Measurements from ENCODE around the gene ADAMTS13. TPM values are rescaled to one million over a fixed set of nuclear protein-coding genes. Genes with fewer than 3 reads are reported as not detected.
A peak's percentile ranks its signal among the peaks of the same experiment; 100 is the strongest.

The ADAMTS13 gene
- total and polyA plus RNA-seq, 2 experiments from 2014 or later = 10.1 to 16.9 TPM

DNA sequence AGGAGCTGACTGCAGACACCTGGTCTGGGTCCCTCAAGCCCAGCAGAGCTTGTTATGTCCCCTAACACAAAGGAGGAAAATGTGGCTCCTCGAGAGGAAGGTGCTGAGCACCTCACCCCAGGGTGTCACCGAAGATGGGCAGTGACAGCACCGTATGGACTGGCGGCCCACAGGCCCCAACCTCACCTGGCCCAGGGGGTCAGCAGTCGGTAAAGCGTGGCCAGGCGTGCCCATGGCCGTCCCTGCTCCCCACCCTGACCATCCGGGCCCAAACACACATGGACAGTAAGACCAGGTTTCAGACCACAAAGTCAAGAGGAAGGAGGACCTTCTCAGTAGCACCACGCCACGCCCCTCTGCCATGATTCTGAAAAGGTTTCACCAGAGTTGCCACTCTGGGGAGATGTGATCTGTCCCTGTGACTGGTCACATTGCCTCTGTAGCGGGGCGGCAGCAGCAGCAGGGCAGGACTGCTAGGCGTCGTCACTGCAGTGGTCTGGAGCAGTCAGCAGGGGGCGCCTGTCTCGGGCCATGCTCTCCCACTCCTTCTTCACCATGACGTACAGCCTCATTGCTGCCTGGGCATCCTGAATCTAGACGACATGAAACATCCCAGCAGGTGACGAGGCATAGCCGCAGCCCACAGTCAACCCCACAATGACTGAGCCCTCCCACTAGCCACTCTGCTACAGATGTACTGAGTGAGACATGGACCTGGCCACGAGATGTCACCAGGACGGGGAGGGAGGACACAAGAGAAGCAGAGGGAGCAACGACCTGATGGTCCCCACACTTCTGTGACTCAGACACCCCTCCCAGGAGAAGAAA, 15.5 kb upstream of the ADAMTS13 start:
- DNase-seq (ENCODE audit: low read depth in 1 of 2, low spot score in 1 of 2) = peak; percentile 72 to 81
- Histone ChIP-seq H3K9me3 (ENCODE audit: low read depth) (no peaks in the 10 kb centered on the region), H3K27me3 (no peaks in the 10 kb centered on the region), H3K4me1 (ENCODE audit: low read depth) (no peaks in the 10 kb centered on the region), H3K27ac (no peak overlapping the region), H3K36me3 (peaks cover 28% of the 10 kb centered on the region), H3K4me3 (no peak overlapping the region)
- TF ChIP-seq, protein P1, sequence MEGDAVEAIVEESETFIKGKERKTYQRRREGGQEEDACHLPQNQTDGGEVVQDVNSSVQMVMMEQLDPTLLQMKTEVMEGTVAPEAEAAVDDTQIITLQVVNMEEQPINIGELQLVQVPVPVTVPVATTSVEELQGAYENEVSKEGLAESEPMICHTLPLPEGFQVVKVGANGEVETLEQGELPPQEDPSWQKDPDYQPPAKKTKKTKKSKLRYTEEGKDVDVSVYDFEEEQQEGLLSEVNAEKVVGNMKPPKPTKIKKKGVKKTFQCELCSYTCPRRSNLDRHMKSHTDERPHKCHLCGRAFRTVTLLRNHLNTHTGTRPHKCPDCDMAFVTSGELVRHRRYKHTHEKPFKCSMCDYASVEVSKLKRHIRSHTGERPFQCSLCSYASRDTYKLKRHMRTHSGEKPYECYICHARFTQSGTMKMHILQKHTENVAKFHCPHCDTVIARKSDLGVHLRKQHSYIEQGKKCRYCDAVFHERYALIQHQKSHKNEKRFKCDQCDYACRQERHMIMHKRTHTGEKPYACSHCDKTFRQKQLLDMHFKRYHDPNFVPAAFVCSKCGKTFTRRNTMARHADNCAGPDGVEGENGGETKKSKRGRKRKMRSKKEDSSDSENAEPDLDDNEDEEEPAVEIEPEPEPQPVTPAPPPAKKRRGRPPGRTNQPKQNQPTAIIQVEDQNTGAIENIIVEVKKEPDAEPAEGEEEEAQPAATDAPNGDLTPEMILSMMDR (IDR thresholded peaks at IDR 0.05; ENCODE audit: low read depth, low read length) = peak; percentile 93

DNA sequence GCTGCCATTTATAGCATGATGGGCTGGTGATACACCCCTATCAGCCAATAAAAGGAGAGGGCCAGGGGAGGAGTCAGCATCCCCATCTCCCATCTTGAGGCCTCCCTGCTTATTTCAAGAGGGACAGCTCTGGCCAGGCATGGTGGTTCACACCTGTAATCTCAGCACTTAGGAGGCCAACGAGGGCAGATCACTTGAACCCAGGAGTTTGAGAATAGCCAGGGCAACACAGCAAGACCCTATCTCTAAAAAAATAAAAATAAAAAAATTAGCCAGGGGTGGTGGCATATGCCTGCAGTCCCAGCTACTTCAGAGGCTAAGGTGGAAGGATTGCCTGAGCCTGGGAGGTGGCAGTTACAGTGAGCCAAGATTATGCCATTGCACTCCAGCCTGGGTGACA, 14.1 kb upstream of the ADAMTS13 start:
- Histone ChIP-seq H3K27ac (no peak overlapping the region), H3K9me3 (ENCODE audit: low read depth) (no peaks in the 10 kb centered on the region), H3K36me3 (peaks cover 38% of the 10 kb centered on the region), H3K27me3 (no peaks in the 10 kb centered on the region), H3K4me1 (ENCODE audit: low read depth) (no peaks in the 10 kb centered on the region), H3K4me3 (no peak overlapping the region)
- TF ChIP-seq, protein P1 (IDR thresholded peaks at IDR 0.05; ENCODE audit: low read depth, low read length) = no peak
- DNase-seq (ENCODE audit: low read depth in 1 of 2, low spot score in 1 of 2) = no peak

DNA sequence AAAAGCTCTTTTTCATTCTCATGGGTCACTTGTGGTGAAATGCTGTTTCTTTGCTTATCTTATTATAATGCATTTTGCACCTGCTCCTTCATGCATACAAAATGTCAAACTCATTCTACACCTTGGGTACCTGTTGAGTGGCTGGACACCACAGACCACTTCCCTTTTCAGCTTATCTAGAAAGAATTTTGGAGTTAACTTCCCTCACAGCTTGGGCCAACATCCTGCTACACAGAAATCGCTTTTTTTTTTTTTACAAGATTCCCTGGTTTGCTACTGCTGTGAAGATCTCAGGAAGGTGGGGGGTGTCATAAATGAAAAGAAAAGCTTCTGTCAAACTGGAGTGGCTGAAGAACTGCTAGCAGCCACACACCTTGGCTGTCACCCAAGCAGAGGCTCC, 7.0 kb upstream of the ADAMTS13 start:
- no peak for DNase-seq (ENCODE audit: low read depth in 1 of 2, low spot score in 1 of 2)
- TF ChIP-seq, protein P1 (IDR thresholded peaks at IDR 0.05; ENCODE audit: low read depth, low read length) = no peak
- peaks cover 5% of the 10 kb centered on the region for H3K4me1 ChIP-seq (ENCODE audit: low read depth)
- no peak overlapping the region for H3K27ac ChIP-seq
- no peaks in the 10 kb centered on the region for H3K9me3 ChIP-seq (ENCODE audit: low read depth)
- peaks cover 21% of the 10 kb centered on the region for H3K36me3 ChIP-seq
- H3K27me3 ChIP-seq = no peaks in the 10 kb centered on the region
- H3K4me3 ChIP-seq = no peak overlapping the region

DNA sequence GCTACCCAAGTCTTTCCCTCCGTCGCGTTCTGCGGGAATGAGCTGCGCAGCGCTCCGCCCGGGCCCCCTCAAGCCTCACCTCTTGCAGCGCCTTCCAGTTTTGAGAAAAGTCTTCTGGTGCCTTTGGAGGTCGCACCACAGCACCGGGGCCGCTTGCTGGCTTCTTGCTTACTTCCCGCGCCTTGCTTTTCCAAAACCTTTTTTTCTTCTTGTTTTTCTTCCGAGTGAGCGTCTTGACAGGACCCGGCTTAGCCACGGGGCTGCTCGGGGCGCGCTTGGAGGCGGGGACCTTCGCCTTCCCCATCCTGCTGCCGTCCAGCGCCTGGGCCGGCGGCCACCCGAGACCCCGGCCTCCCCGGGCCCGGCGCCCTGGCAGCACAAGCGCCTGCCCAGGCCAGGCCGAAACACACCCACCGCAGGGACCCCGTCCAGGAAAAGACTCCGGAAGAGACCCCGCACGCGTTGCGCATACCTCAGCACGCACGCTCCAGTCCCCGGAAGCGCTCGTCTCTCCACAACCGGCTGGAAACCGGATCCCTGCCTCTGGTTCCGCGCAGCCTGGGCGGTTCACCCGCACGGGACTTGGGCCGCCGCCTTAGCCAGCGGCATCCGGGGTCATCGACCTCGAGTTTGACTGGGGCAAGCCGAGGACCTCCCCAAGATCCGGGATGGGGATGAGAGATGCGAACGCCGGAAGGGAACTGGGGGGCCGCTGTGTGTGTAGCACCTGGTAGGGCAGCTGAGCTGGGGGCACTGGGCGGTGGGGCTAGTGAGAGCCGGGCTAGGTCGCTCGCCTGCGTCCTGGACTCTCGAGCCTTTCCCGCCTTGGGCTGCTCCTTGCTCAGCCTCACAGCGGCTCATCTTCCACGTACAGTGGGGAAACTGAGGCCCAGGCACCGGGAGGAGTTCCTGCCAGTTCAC, 4.4 kb upstream of the ADAMTS13 start, which contains the start of gene REXO4:
REXO4 (minus strand) TSS at position 470 of the 921 bp plus-strand sequence; CDS start at position 304, 166 bp downstream.
- peak; percentile 92 to 93 for DNase-seq (ENCODE audit: low read depth in 1 of 2, low spot score in 1 of 2)
- Histone ChIP-seq H3K9me3 (ENCODE audit: low read depth) (no peaks in the 10 kb centered on the region), H3K36me3 (peaks cover 4% of the 10 kb centered on the region), H3K4me3 (peak within 1 kb of the TSS; percentile 88), H3K27ac (peak within 1 kb of the TSS; percentile 97), H3K4me1 (ENCODE audit: low read depth) (peaks cover 5% of the 10 kb centered on the region), H3K27me3 (no peaks in the 10 kb centered on the region)
- TF ChIP-seq, protein P1 (IDR thresholded peaks at IDR 0.05; ENCODE audit: low read depth, low read length) = no peak

DNA sequence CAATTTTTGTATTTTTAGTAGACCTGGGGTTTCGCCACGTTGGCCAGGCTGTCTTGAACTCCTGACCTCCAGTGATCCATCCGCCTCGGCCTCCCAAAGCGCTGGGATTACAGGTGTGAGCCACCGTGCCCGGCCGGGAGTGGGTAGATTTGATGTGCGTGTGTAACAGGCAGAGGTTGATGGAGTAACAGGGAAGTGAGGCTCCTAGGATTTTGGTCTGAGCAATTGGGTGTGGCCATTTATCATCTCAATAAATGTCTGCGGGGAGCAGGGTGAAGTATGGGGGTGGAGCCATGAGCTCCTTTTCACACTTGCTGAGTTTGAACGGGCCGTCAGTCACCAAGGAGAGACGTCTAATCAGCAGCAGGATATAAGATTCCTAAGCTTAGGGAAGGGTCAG, 3.2 kb upstream of the ADAMTS13 start:
- H3K4me1 ChIP-seq (ENCODE audit: low read depth) = peaks cover 5% of the 10 kb centered on the region

More for the DNA sequence above, 3.2 kb upstream of the ADAMTS13 start:
- Histone ChIP-seq H3K4me3 (peak overlapping the region; percentile 88), H3K27ac (no peak overlapping the region), H3K36me3 (no peaks in the 10 kb centered on the region), H3K9me3 (ENCODE audit: low read depth) (no peaks in the 10 kb centered on the region), H3K27me3 (no peaks in the 10 kb centered on the region)
- TF ChIP-seq, protein P1 (IDR thresholded peaks at IDR 0.05; ENCODE audit: low read depth, low read length) = no peak
- no peak for DNase-seq (ENCODE audit: low read depth in 1 of 2, low spot score in 1 of 2)

Measured in cardiac muscle cell (in vitro differentiated cells and primary cell).